ENCODE measurements around the gene SF1.

The SF1 gene

DNA sequence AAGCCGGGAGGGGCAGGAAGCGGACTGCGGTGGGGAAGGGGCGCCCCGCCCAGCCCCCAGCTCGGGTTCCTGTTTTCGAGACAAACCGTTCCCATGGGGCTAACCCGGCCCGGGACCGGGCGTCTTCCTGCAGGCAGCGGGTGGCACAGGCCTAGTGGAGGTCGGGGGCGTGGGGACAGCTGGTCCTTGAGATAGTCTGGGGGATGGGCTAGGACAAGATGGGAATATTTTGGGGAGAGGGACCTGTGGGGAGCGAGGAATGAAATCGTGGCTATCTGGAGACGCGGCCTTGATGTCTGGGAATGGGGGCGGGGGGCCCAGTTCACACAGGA is 33.2 kb downstream of the SF1 start:
- DNase-seq (ENCODE audit: low spot score), result no peak

DNA sequence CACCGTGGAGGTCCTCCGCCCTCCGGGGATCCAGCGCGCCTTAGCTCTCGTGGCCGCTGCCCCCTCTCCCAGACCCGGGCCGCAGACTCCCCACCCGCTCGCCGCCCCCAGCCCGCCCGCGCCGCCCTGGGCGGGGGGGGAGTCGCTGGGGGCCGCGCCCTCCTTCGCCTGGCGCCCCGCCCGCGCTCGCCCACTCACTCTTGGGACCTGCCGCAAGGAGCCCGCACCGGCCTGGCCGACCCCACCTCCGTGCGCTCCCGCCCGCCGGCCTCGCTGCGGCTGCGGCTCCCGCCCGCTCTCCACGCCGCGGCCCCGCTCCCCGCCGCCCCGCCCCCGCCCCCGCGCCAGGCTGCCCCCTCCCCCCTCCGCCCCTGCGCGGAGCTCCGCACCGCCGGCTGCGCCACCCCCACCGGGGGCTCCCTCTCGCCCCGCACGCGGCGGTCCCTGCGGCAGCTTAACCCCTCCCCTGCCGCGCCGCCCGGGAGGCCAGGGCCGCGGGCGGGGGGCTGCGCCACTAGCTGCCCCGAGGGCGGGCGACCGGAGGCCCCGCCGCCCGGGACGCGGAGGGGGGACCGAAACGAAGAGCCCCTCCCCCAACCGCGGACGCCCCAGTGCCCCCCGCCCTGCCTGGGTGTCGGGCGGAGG is 33.7 kb downstream of the SF1 start:
- no peak for DNase-seq (ENCODE audit: low spot score)

DNA sequence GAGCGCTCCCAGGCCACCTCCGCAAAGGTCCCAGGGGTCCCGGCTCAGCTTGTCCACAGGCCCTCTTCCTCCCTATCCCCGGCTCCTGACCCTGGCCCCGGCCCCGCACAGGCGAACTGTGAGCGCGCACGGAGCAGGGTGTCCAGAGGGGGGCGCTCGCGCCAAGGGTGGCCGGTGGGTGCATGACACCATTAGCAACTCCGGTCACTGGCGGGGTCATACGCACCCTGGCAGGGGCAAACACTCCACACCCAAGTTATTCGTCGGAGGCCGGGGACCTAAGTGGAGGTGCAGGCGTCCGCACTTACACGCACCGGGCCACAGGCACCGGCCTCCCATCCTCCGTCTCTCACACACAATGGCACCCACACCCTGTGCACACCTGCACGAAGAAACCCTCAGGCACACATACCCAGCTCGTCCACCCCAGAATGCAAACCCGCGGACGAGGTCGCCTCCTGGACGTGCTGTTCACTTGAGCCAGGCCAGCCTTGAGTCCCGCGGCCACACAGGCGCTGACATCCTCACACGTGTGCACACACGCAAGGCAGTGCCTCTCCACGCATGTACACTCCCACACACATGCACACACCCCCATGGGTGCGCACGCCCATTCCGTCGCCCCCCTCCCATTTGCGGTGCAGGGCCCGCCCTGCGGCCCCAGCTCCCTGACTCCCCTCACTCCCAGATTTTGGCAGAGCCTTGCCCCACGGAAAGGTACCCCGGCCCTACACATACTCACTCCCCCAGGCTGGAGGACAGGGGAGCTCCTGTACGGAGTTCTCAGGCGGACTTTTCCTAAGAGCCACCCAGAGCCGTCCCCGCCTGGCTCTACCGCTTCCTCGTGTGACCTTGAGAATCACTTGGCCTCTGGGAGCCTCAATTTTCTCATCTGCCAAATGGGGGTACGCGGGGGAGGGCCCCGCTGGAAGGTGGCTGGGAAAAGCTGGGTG is 34.5 kb downstream of the SF1 start, which contains the start of gene RASGRP2:
RASGRP2 (minus strand) TSS at position 552 of the 953 bp plus-strand sequence. CDS start 1,276 bp downstream, outside the sequence.
- DNase-seq (ENCODE audit: low spot score), result peak; percentile 40

- DNase-seq (ENCODE audit: low spot score), result no peak
Observed at GRCh38 chr11:64742889-64743590, 35.3 kb downstream of the SF1 start.

GRCh38 chr11:64742087-64742888 is 36.1 kb downstream of the SF1 start:
- no peak for DNase-seq (ENCODE audit: low spot score)

DNA sequence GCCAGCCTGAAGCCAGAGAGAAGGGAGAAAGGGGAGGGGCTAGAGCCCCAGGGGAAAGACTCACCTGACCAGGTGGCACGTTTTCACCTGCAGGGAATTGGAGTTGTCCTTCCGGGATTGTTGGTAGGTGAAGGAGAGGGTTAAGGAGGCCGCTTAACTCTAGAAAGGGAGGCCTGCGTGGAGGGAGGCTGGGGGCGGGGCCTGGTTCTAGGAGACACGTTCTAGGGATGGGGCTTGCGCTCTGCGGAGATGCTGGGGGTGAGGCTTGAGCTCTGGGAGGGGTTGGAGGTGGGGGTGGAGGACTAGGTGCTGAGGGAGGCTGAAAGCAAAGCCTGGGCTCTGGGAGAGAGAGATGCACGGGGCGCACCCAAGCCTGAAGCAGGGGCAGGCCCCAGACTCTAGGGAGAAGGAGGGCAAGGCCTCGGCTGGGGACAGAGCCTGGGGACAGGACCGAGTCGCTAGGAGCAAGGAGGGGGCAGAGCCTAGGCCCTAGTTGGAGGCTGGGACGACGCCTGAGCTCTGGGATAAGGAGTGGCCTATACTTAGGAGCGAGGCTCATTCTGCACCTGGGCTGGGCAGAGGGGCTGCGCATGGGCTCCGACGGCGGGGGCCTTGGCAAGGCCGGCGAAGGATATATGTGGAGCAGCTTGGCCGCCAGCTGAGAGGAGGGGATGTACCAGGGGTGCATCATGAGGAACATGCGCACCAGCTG is 36.8 kb downstream of the SF1 start:
- no peak for DNase-seq (ENCODE audit: low spot score)

GRCh38 chr11:64739871-64740270 is 38.5 kb downstream of the SF1 start:
- DNase-seq (ENCODE audit: low spot score), result no peak

- DNase-seq (ENCODE audit: low spot score), result no peak
Observed at GRCh38 chr11:64736654-64737053, 41.7 kb downstream of the SF1 start.

- DNase-seq (ENCODE audit: low spot score), result no peak
Observed at GRCh38 chr11:64735725-64736259, 42.5 kb downstream of the SF1 start.

DNA sequence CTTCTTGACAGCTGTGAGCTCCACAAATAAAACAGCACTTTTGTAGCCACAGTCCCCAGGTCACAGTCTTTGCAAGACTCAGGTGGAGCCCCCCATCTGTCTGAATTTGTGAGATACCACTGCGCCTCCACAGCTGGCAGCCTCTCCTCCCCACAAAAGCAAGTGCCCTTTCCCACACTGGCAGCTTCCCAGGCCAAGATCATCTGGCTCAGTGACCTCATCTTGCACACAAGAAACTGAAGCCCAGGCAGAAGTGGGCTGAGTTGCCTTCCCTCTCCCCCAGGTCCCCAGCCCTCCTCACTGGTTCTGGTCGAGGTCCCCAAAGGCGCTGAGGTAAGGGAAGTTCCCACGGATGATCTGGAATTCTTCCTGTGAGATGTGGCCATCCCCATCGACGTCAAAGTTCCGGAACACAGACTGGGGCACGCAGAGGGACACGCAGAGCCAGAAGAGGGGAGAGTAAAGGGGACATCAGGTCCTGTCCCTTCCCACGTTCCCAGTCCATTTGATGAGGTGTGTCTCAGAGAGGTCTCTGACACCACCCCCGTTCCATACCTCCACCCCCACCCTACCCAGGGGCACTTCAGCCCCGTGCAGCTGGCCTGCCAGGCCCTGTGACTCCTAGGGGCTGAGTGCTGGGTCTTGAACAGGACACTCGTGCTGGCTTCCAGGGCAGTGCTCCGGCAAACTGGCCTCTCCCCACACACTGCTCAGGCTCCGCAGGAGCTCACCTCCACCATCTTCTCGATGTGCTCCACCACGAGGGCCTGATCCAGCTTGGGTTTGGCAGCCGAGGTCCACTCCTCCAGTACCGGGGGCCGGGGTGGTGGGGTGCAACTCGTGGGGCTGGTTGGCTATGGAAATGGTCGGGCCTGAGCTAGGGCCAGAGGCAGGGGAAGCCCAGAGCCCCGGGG is 43.3 kb downstream of the SF1 start:
- no peak for DNase-seq (ENCODE audit: low spot score)

GRCh38 chr11:64731601-64732000 is 46.7 kb downstream of the SF1 start:
- no peak for DNase-seq (ENCODE audit: low spot score)

DNA sequence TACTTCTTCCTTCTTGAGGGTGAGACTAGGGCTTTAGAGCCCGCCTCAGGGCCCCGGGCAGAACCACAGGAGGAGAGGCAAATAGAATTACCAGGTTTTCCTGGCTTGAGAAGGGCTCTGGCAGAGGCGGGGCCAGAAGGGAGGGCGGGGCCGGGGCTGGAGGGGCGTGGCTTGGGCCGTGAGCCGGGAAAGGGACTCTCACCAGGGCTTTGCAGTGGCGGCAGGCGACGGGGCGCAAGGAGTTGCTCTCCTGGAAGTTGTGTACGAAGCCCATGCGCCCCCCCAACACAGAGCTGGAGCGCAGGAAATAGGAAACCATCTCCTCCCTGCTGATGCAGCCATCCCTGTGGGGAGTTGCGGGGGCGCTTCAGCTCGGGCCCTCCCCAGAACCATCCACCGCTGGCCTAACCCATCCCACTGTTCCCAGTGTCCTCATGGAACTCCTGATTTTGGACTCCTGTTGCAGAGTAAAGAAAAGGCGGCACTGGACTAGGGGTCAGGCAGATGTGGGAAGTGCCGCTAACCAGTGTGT is 48.4 kb downstream of the SF1 start:
- no peak for DNase-seq (ENCODE audit: low spot score)

DNA sequence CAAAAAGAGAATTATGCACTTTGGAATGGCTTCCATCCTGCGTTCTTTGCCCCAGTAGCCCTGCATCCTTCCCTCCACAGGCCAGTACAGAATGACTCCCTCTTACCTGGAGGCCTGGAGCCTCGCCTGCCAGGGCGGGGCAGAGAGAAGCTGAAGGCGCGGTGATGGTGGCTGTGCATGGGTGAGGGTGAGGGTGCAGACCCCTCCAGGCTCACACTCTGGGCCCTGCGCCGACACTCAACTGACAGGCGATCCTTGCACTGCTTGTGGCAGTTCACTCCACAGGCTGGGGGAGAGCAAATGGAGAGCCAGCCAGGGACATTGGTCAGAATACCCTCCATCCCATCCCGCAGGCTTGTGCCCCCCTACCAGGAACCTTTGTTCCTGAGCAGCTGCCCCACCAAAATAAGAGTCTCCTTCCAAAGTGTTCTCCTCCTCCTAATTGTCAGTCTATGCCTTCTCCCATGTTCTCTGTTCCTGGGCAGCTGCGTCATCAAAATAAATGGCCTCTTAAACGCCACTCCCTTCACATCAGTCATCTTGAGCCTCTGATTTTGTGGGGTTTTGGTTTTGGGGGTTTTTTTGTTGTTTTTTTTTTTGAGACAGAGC is 49.5 kb downstream of the SF1 start:
- DNase-seq (ENCODE audit: low spot score), result no peak

DNA sequence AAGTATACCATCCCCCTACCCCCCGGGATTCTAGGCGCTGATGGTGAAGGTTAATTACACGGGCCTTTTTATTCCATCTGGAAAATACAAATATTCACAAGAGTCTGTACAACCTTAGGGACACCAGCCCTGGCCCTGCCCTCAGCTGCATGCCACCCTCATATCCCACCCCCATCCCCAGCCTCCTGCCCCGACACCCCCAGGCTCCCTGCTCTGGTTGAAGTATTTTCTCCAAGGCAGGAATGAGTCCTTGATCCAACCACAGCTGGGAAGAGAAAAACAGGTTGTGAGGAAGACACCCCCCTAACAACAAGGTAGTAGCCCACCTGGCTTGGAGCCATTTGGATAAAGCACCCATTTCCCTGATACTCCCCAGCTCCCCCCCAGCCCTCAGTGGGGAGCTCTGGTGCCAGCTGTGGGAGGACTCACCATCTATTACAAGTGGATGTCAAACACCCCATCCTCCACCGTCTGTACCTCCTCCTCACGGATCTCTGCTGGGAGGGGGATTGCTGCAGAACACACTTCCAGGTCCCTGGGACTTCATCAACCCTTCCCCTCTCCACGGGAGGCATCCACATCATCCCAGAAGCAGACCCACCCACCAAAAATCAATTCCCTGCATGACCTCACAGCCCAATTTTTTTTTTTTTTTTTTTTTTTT is 51.3 kb downstream of the SF1 start:
- no peak for DNase-seq (ENCODE audit: low spot score)

DNA sequence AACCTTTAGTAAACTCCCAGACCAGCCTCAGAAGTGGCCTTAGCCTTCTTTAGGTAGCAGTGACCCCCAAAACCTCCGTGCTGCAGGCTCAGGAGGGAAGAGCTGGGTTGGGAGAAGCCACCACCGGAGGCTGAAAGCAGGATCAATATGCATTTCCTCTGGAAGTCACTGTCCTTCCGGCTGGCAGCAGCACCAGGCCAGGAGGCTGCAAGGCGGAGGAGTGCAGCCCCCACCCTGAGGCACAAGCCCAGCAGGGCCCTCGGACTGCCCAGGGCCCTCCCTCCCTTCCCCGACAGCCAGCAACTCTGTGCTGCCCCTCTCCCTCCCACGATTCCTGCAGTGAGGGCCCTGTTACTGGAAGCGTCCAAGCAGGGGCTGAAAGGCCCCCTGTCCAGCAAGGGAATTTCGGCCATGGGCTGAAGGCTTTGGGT is 52.1 kb downstream of the SF1 start:
- DNase-seq (ENCODE audit: low spot score), result no peak

DNA sequence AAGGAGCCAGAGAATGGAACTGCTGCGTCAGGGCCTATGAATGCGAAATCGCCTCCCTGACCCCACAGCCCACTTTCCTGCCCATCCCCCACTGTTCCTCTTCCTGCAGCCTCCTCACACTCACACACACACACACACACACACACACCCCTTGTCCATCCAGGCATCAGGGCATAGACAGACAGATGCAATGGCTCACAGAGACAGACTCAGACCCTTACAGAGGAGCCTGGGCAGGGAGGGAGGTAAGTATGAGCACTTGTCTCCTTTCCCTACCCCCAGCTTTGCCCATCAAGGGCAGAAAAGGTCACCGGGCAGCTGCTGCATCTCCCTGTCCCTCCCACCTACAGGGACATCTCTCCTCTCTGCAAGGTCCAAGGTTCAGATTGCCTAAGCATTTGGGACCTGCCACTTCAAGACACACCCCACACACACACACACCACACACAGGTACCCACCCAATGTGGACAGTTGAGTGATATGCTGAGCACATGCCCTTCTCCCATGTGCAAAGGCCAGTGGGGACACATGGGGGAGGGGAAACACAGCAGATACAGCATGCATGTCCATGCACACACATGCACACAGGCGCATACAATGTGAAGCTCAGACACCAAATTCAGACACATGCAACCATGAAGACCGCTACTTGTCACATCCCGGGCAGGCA is 53.3 kb downstream of the SF1 start:
- no peak for DNase-seq (ENCODE audit: low spot score)

- DNase-seq (ENCODE audit: low spot score), result no peak
Observed at GRCh38 chr11:64723907-64724862, 54.2 kb downstream of the SF1 start.
